ENCODE data around the gene DNAH2.
A peak's percentile ranks its signal among the peaks of the same experiment; 100 is the strongest.
"Not testable (repeated sequence)": the region's sequence is repeated elsewhere in the genome, so short reads cannot be mapped to it uniquely, and the experiment has no call there.

Gene DNAH2

GRCh38 chr17:7852919-7853690 lies 135.6 kb downstream of the DNAH2 start:
- DNase-seq, result no peak

GRCh38 chr17:7853691-7854038 lies 136.1 kb downstream of the DNAH2 start:
- DNase-seq, result no peak

GRCh38 chr17:7854078-7854777 lies 136.7 kb downstream of the DNAH2 start:
- DNase-seq, result no peak

GRCh38 chr17:7854851-7855659 lies 137.5 kb downstream of the DNAH2 start, which contains the start of gene TMEM88:
Gene TMEM88 (plus strand): TSS chr17:7855066. CDS start chr17:7855075, 9 bp downstream.
- no peak for DNase-seq

GRCh38 chr17:7855660-7856010 lies 138.1 kb downstream of the DNAH2 start:
- DNase-seq, result no peak

GRCh38 chr17:7856011-7856810 lies 138.7 kb downstream of the DNAH2 start:
- no peak for DNase-seq

- peak; percentile 87 for DNase-seq
Observed at GRCh38 chr17:7856811-7857712, 139.5 kb downstream of the DNAH2 start, which contains the start of gene NAA38. Gene NAA38 (minus strand): TSS chr17:7857559. CDS start chr17:7857463, 96 bp downstream.

GRCh38 chr17:7857713-7858521 lies 140.4 kb downstream of the DNAH2 start, which contains the start of gene CYB5D1:
Gene CYB5D1 (plus strand): TSS chr17:7858003. CDS start chr17:7858135, 132 bp downstream.
- peak; percentile 60 for DNase-seq

GRCh38 chr17:7858522-7858810 lies 140.9 kb downstream of the DNAH2 start:
- no peak for DNase-seq

GRCh38 chr17:7859028-7859427 lies 141.5 kb downstream of the DNAH2 start:
- no peak for DNase-seq

GRCh38 chr17:7862692-7863437 lies 145.3 kb downstream of the DNAH2 start:
- DNase-seq, result no peak

GRCh38 chr17:7864384-7864783 lies 146.8 kb downstream of the DNAH2 start:
- not testable (repeated sequence) for DNase-seq

- no peak for DNase-seq
Observed at GRCh38 chr17:7864995-7865650, 147.6 kb downstream of the DNAH2 start.

- DNase-seq, result no peak
Observed at GRCh38 chr17:7867881-7868329, 150.4 kb downstream of the DNAH2 start.

GRCh38 chr17:7873051-7873450 lies 155.5 kb downstream of the DNAH2 start:
- DNase-seq, result no peak

- no peak for DNase-seq
Observed at GRCh38 chr17:7875804-7876370, 158.3 kb downstream of the DNAH2 start.

- DNase-seq, result no peak
Observed at GRCh38 chr17:7878234-7878633, 160.7 kb downstream of the DNAH2 start.

- no peak for DNase-seq
Observed at GRCh38 chr17:7880076-7880868, 162.7 kb downstream of the DNAH2 start.

All from NCI-H2107 (cell line).